ENCODE data around the gene DDHD1.

The DDHD1 gene

DNA sequence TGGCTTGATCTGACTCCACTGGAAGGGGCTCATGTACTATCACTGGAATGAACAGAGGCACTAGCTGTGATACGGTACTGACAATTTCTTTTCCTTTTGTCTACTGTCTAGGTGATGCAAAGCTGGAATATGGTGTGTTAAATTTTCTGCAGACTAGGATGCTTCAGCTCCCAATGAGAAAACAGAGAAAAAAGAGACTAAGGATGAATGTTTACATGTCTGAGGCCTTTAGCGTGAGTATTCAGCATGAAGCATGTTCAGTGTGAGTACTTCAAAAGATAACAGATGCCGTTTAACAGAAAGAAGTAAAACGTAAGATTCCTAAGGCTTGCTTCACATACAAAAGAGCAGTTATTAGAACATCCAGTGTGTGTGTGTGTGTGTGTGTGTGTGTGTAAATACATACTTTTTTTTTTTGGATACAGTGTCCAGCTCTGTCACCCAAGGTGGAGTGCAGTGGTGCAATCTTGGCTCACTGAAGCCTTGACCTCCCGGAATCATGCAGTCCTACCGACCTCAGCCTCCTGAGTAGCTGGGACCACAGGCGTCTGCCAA, 110.0 kb downstream of the DDHD1 start:
- Histone ChIP-seq H3K9me3 (ENCODE audit: control insufficient read depth, low read depth, low read length) (no peaks in the 10 kb centered on the region), H3K4me1 (ENCODE audit: control insufficient read depth, low read depth, low read length) (no peaks in the 10 kb centered on the region), H3K27ac (ENCODE audit: low read length) (no peak overlapping the region), H3K4me3 (ENCODE audit: low read length) (no peak overlapping the region), H3K27me3 (ENCODE audit: control insufficient read depth, insufficient read depth, low read length) (no peaks in the 10 kb centered on the region), H3K9ac (ENCODE audit: low read length) (no peak overlapping the region), H3K36me3 (ENCODE audit: control insufficient read depth, low read depth, low read length) (peaks cover 15% of the 10 kb centered on the region)

- Histone ChIP-seq H3K27ac (ENCODE audit: low read length) (no peak overlapping the region), H3K27me3 (ENCODE audit: control insufficient read depth, insufficient read depth, low read length) (no peaks in the 10 kb centered on the region), H3K36me3 (ENCODE audit: control insufficient read depth, low read depth, low read length) (peaks cover 15% of the 10 kb centered on the region), H3K9ac (ENCODE audit: low read length) (no peak overlapping the region), H3K9me3 (ENCODE audit: control insufficient read depth, low read depth, low read length) (no peaks in the 10 kb centered on the region), H3K4me1 (ENCODE audit: control insufficient read depth, low read depth, low read length) (no peaks in the 10 kb centered on the region), H3K4me3 (ENCODE audit: low read length) (no peak overlapping the region)
Observed at GRCh38 chr14:53042480-53042879, 110.6 kb downstream of the DDHD1 start.

DNA sequence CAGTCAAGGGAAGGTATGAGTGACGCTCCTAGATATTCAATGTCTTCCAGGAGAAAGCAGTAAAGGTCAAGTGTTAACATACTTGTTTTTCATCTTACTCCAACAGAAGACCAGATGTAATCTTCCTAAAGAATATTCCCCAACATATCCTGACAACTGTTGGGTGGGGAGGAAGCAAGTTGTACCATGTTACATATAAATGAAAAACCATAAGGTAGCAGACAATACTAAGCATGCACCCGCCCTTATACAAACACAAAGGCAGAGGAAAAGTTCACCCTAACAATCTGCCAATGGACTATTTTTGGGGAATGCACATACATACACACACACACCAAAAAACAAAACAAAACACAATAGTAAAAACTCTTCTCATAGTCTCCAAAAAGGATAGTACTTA, 112.1 kb downstream of the DDHD1 start:
- H3K9ac ChIP-seq (ENCODE audit: low read length), result no peak overlapping the region
- H3K27me3 ChIP-seq (ENCODE audit: control insufficient read depth, insufficient read depth, low read length), result no peaks in the 10 kb centered on the region
- H3K4me3 ChIP-seq (ENCODE audit: low read length), result no peak overlapping the region
- no peak overlapping the region for H3K27ac ChIP-seq (ENCODE audit: low read length)
- H3K36me3 ChIP-seq (ENCODE audit: control insufficient read depth, low read depth, low read length), result peaks cover 15% of the 10 kb centered on the region
- H3K4me1 ChIP-seq (ENCODE audit: control insufficient read depth, low read depth, low read length), result no peaks in the 10 kb centered on the region
- H3K9me3 ChIP-seq (ENCODE audit: control insufficient read depth, low read depth, low read length), result no peaks in the 10 kb centered on the region

GRCh38 chr14:53038629-53039028, 114.5 kb downstream of the DDHD1 start:
- no peak overlapping the region for H3K4me3 ChIP-seq (ENCODE audit: low read length)
- no peak overlapping the region for H3K9ac ChIP-seq (ENCODE audit: low read length)
- H3K27ac ChIP-seq (ENCODE audit: low read length), result no peak overlapping the region
- H3K36me3 ChIP-seq (ENCODE audit: control insufficient read depth, low read depth, low read length), result peaks cover 18% of the 10 kb centered on the region
- no peaks in the 10 kb centered on the region for H3K4me1 ChIP-seq (ENCODE audit: control insufficient read depth, low read depth, low read length)
- H3K9me3 ChIP-seq (ENCODE audit: control insufficient read depth, low read depth, low read length), result no peaks in the 10 kb centered on the region
- no peaks in the 10 kb centered on the region for H3K27me3 ChIP-seq (ENCODE audit: control insufficient read depth, insufficient read depth, low read length)

DNA sequence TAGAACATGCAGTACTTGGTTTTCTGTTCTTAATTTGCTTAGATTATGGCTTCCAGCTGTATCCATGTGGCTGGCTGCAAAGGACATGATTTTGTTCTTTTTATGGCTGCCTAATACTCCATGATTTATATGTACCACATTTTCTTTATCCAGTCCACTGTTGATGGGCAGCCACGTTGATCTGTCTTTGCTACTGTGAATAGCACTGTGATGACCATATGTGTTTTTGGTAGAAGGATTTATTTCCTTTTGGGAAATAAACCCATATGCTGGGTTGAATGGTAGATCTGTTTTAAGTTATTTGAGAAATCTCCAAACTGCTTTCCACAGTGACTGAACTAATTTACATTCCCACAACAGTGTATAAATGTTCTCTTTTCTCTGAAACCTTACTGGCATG, 116.1 kb downstream of the DDHD1 start:
- no peak overlapping the region for H3K4me3 ChIP-seq (ENCODE audit: low read length)
- H3K9me3 ChIP-seq (ENCODE audit: control insufficient read depth, low read depth, low read length), result no peaks in the 10 kb centered on the region
- no peaks in the 10 kb centered on the region for H3K4me1 ChIP-seq (ENCODE audit: control insufficient read depth, low read depth, low read length)
- no peak overlapping the region for H3K27ac ChIP-seq (ENCODE audit: low read length)
- no peak overlapping the region for H3K9ac ChIP-seq (ENCODE audit: low read length)
- peaks cover 13% of the 10 kb centered on the region for H3K36me3 ChIP-seq (ENCODE audit: control insufficient read depth, low read depth, low read length)
- no peaks in the 10 kb centered on the region for H3K27me3 ChIP-seq (ENCODE audit: control insufficient read depth, insufficient read depth, low read length)

- no peaks in the 10 kb centered on the region for H3K9me3 ChIP-seq (ENCODE audit: control insufficient read depth, low read depth, low read length)
- H3K36me3 ChIP-seq (ENCODE audit: control insufficient read depth, low read depth, low read length), result peaks cover 13% of the 10 kb centered on the region
- H3K4me3 ChIP-seq (ENCODE audit: low read length), result no peak overlapping the region
- no peak overlapping the region for H3K27ac ChIP-seq (ENCODE audit: low read length)
- H3K27me3 ChIP-seq (ENCODE audit: control insufficient read depth, insufficient read depth, low read length), result no peaks in the 10 kb centered on the region
- H3K4me1 ChIP-seq (ENCODE audit: control insufficient read depth, low read depth, low read length), result no peaks in the 10 kb centered on the region
- no peak overlapping the region for H3K9ac ChIP-seq (ENCODE audit: low read length)
Observed at GRCh38 chr14:53035336-53036210, 117.5 kb downstream of the DDHD1 start.

- Histone ChIP-seq H3K9ac (ENCODE audit: low read length) (no peak overlapping the region), H3K27ac (ENCODE audit: low read length) (no peak overlapping the region), H3K9me3 (ENCODE audit: control insufficient read depth, low read depth, low read length) (no peaks in the 10 kb centered on the region), H3K4me1 (ENCODE audit: control insufficient read depth, low read depth, low read length) (no peaks in the 10 kb centered on the region), H3K27me3 (ENCODE audit: control insufficient read depth, insufficient read depth, low read length) (no peaks in the 10 kb centered on the region), H3K4me3 (ENCODE audit: low read length) (no peak overlapping the region), H3K36me3 (ENCODE audit: control insufficient read depth, low read depth, low read length) (peaks cover 9% of the 10 kb centered on the region)
Observed at GRCh38 chr14:53034688-53035230, 118.4 kb downstream of the DDHD1 start.

GRCh38 chr14:53034036-53034435, 119.1 kb downstream of the DDHD1 start:
- H3K27me3 ChIP-seq (ENCODE audit: control insufficient read depth, insufficient read depth, low read length), result no peaks in the 10 kb centered on the region

GRCh38 chr14:53032838-53033390, 120.2 kb downstream of the DDHD1 start:
- H3K27me3 ChIP-seq (ENCODE audit: control insufficient read depth, insufficient read depth, low read length), result no peaks in the 10 kb centered on the region
- H3K9ac ChIP-seq (ENCODE audit: low read length), result no peak overlapping the region
- H3K9me3 ChIP-seq (ENCODE audit: control insufficient read depth, low read depth, low read length), result no peaks in the 10 kb centered on the region
- peaks cover 3% of the 10 kb centered on the region for H3K36me3 ChIP-seq (ENCODE audit: control insufficient read depth, low read depth, low read length)
- H3K4me1 ChIP-seq (ENCODE audit: control insufficient read depth, low read depth, low read length), result no peaks in the 10 kb centered on the region
- H3K27ac ChIP-seq (ENCODE audit: low read length), result no peak overlapping the region
- H3K4me3 ChIP-seq (ENCODE audit: low read length), result no peak overlapping the region

More at GRCh38 chr14:53034036-53034435, 119.1 kb downstream of the DDHD1 start:
- Histone ChIP-seq H3K9me3 (ENCODE audit: control insufficient read depth, low read depth, low read length) (no peaks in the 10 kb centered on the region), H3K27ac (ENCODE audit: low read length) (no peak overlapping the region), H3K9ac (ENCODE audit: low read length) (no peak overlapping the region), H3K4me1 (ENCODE audit: control insufficient read depth, low read depth, low read length) (no peaks in the 10 kb centered on the region), H3K36me3 (ENCODE audit: control insufficient read depth, low read depth, low read length) (peaks cover 4% of the 10 kb centered on the region), H3K4me3 (ENCODE audit: low read length) (no peak overlapping the region)

DNA sequence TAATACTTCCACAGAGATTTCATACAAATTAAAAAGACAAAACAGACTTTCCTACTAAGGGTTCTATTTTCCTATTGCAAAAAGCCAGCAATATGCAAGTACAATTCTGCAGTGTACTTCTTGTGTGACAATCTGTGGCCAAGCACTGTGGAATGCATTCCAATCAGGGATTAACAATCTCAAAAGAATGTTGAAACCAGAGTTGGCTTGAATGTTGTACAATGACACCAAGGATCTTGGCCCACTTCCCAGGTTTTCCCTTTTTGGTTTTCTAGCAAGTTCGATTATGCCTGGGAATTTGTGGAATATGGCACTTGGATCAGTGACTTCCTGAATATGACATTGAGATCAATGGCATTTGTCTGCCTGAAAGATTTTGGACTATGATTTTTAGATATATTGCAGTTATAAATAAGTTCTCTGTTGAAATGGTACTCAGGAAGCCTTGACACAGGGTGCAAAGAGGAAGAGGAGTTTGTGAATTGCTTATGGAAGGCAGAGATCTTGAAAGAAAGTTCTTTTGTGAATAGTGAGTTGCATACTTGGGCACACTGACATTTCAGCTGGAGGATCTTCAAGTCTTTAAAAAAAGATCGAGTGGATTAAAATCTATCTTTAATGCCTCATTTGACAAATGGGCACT, 120.8 kb downstream of the DDHD1 start:
- Histone ChIP-seq H3K27ac (ENCODE audit: low read length) (no peak overlapping the region), H3K27me3 (ENCODE audit: control insufficient read depth, insufficient read depth, low read length) (no peaks in the 10 kb centered on the region), H3K9me3 (ENCODE audit: control insufficient read depth, low read depth, low read length) (no peaks in the 10 kb centered on the region), H3K36me3 (ENCODE audit: control insufficient read depth, low read depth, low read length) (peaks cover 3% of the 10 kb centered on the region), H3K4me3 (ENCODE audit: low read length) (no peak overlapping the region), H3K9ac (ENCODE audit: low read length) (no peak overlapping the region), H3K4me1 (ENCODE audit: control insufficient read depth, low read depth, low read length) (no peaks in the 10 kb centered on the region)

- Histone ChIP-seq H3K4me3 (ENCODE audit: low read length) (no peak overlapping the region), H3K36me3 (ENCODE audit: control insufficient read depth, low read depth, low read length) (no peaks in the 10 kb centered on the region), H3K4me1 (ENCODE audit: control insufficient read depth, low read depth, low read length) (peaks cover 5% of the 10 kb centered on the region), H3K27me3 (ENCODE audit: control insufficient read depth, insufficient read depth, low read length) (no peaks in the 10 kb centered on the region), H3K9ac (ENCODE audit: low read length) (no peak overlapping the region), H3K9me3 (ENCODE audit: control insufficient read depth, low read depth, low read length) (no peaks in the 10 kb centered on the region), H3K27ac (ENCODE audit: low read length) (no peak overlapping the region)
Observed at GRCh38 chr14:53027562-53027961, 125.6 kb downstream of the DDHD1 start.

Data from iPS-18a (cell line).